GM12864 (cell line): Measurements from ENCODE around the gene CCN5.

Experiments
- DNase-seq: peaks from one replicate; pipeline ENCODE4 v3.0.0-alpha.2; 2011; ENCODE audit warnings: low read depth
- H3K4me3 ChIP-seq: 2 replicates; pipeline ENCODE4 v1.5.1; 2011; ENCODE audit warnings: mild to moderate bottlenecking, low read depth, low read length, control low read depth
- TF ChIP-seq, protein P1 (sequence below): IDR thresholded peaks from 2 replicates; pipeline ENCODE4 v1.5.1; 2011; ENCODE audit warnings: low read depth, mild to moderate bottlenecking, moderate library complexity, low read length, control low read depth, inconsistent platforms; ENCODE audit errors: missing control alignments

Gene CCN5

DNA sequence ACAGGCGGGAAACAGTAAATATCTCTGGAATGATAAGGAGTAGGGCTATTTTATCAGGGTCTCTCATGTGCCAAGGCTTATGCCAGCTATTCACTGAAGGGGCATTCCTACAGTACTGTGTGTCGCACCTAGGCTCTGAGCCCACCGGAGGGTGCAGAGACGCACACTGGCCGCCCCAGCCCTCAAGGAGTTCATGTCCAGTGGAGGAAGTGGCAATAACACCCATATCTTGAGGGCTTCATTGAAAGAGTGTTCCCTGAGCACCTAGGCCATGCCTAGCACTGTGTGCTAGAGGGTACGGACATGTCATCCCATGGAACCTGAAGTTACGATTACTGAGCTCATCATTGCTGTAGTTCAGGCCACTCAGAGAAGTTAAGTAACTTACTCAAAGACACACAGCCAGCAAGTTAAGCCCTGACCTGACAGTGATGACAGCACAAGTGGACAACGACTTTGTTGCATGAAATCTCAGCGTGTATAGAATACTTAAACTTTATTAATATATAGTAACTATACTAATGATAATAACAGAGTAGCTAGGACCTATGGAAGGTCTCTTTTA lies 8.7 kb downstream of the CCN5 start:
- DNase-seq = no peak
- TF ChIP-seq, protein P1, sequence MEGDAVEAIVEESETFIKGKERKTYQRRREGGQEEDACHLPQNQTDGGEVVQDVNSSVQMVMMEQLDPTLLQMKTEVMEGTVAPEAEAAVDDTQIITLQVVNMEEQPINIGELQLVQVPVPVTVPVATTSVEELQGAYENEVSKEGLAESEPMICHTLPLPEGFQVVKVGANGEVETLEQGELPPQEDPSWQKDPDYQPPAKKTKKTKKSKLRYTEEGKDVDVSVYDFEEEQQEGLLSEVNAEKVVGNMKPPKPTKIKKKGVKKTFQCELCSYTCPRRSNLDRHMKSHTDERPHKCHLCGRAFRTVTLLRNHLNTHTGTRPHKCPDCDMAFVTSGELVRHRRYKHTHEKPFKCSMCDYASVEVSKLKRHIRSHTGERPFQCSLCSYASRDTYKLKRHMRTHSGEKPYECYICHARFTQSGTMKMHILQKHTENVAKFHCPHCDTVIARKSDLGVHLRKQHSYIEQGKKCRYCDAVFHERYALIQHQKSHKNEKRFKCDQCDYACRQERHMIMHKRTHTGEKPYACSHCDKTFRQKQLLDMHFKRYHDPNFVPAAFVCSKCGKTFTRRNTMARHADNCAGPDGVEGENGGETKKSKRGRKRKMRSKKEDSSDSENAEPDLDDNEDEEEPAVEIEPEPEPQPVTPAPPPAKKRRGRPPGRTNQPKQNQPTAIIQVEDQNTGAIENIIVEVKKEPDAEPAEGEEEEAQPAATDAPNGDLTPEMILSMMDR = no peak
- no peak overlapping the region for H3K4me3 ChIP-seq

GRCh38 chr20:44724423-44725091 lies 9.4 kb downstream of the CCN5 start:
- TF ChIP-seq, protein P1 = no peak
- no peak overlapping the region for H3K4me3 ChIP-seq
- DNase-seq = no peak

DNA sequence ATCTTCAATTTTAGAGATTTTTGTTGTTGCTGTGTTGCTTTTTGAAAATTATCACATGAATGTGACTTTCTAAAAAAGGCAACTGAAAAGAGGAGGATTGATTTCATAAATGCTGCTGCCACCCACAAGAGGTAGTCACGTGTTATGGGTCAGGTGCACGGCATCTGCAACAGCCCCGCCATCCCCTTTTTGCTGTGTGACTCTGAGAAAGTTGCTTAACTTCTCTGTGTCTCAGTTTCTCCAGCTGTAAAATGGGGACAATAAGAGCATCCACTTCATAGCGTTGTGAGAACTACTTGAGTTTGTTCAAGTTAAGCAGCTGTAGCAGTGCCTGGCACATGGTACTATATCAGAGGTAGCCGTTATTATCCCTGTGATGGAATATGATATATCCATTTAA lies 10.7 kb downstream of the CCN5 start:
- H3K4me3 ChIP-seq = no peak overlapping the region
- DNase-seq = no peak
- TF ChIP-seq, protein P1 = no peak

- no peak overlapping the region for H3K4me3 ChIP-seq
- no peak for DNase-seq
- TF ChIP-seq, protein P1 = no peak
Measured at GRCh38 chr20:44727039-44727438, 11.9 kb downstream of the CCN5 start.

DNA sequence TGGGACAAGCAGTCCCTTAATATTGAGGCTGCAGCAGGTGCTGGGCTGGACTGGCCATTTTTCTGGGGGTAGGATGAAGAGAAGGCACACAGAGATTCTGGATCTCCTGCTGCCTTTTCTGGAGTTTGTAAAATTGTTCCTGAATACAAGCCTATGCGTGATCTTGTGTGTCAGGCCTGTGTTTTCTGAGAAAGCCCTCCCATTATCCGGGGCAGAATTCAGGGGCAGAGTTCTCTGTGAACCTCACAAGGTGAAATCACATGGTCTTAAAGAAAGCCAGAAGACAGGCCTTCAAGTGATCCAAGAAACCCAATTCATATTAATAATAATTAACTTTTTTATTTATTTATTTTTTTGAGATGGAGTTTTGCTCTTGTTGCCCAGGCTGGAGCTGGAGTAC lies 12.5 kb downstream of the CCN5 start:
- no peak for DNase-seq
- no peak overlapping the region for H3K4me3 ChIP-seq
- TF ChIP-seq, protein P1 = no peak

GRCh38 chr20:44728801-44729443 lies 13.8 kb downstream of the CCN5 start:
- no peak for DNase-seq
- TF ChIP-seq, protein P1 = no peak
- H3K4me3 ChIP-seq = no peak overlapping the region

DNA sequence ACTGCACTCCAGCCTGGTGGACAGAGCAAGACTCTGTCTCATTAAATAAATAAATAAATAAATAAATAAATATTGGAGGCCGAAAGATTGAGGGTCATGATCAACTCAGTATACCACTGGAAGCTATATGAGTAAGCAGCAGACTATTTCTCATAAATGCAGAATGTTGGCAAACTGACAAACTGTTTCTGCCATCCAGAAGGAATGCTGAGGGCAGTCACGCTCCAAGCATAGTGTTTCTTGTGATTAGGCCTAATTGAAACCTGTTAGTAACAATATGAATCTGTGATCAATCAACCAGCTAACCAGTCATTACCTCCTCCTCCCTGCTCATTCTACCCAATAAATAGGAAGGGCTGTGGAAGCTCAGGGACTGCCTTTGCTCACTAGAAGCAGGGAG lies 15.3 kb downstream of the CCN5 start:
- TF ChIP-seq, protein P1 = no peak
- no peak overlapping the region for H3K4me3 ChIP-seq
- no peak for DNase-seq
